SHP77 treated with DMSO at 0.1 percent for 48 hours (cell line): ENCODE data around the gene SYDE2.

Experiments used
- DNase-seq: peaks from one replicate; lab custom pipeline; 2025; lab: John Stamatoyannopoulos, UW

The SYDE2 gene

GRCh38 chr1:85118751-85119150 lies 82.1 kb downstream of the SYDE2 start:
- no peak for DNase-seq

GRCh38 chr1:85116856-85117255 lies 84.0 kb downstream of the SYDE2 start:
- DNase-seq: no peak

GRCh38 chr1:85115933-85116332 lies 84.9 kb downstream of the SYDE2 start:
- no peak for DNase-seq

GRCh38 chr1:85111695-85112094 lies 89.1 kb downstream of the SYDE2 start:
- no peak for DNase-seq

GRCh38 chr1:85109475-85109874 lies 91.3 kb downstream of the SYDE2 start:
- DNase-seq: peak; percentile 12
